ENCODE results near the gene FKBP5.

GRCh38 chr6:35626401-35626800, 62.3 kb downstream of the FKBP5 start:
- TF ChIP-seq CTCF (IDR thresholded peaks at IDR 0.05; ENCODE audit: insufficient read depth, low read depth, low read length), result no peak
- no peak for TF ChIP-seq EZH2 (IDR thresholded peaks at IDR 0.05; ENCODE audit: insufficient read depth, low read length)

Measured in astrocyte (in vitro differentiated cells and primary cell).